ENCODE data around the gene GUK1.

DNA sequence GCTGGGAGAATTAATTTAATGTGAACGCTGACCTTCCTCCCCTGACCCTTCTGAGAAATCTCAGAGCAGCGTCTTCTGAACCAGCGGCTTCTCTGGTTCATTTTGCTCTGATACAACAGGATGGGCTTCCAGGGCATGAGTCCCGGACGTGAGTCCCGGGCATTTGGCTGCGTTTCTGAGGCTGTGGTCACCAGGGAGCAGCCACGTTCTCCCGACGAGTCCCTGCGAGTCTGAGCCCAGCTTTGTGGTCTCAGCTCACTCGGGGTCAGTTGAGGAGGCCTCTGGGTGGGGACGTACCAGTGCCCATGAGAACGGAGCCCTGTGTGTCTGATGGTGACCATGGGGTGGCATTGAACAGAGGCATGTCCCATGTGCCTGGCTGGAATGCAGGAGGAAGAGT is 50.1 kb downstream of the GUK1 start:
- TF ChIP-seq, protein P1, sequence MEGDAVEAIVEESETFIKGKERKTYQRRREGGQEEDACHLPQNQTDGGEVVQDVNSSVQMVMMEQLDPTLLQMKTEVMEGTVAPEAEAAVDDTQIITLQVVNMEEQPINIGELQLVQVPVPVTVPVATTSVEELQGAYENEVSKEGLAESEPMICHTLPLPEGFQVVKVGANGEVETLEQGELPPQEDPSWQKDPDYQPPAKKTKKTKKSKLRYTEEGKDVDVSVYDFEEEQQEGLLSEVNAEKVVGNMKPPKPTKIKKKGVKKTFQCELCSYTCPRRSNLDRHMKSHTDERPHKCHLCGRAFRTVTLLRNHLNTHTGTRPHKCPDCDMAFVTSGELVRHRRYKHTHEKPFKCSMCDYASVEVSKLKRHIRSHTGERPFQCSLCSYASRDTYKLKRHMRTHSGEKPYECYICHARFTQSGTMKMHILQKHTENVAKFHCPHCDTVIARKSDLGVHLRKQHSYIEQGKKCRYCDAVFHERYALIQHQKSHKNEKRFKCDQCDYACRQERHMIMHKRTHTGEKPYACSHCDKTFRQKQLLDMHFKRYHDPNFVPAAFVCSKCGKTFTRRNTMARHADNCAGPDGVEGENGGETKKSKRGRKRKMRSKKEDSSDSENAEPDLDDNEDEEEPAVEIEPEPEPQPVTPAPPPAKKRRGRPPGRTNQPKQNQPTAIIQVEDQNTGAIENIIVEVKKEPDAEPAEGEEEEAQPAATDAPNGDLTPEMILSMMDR (IDR thresholded peaks at IDR 0.05): no peak
- no peak for TF ChIP-seq POLR2A (IDR thresholded peaks at IDR 0.05; ENCODE audit: low read depth)

Data from esophagus muscularis mucosa (tissue), 3 donors.